Activated naive CD8-positive, alpha-beta T cell treated with anti-CD3 and anti-CD28 coated beads for 36 hours (primary cell): ENCODE measurements around the gene PTPN9. TPM values are rescaled to one million over a fixed set of nuclear protein-coding genes. Genes with fewer than 3 reads are reported as not detected.

ENCODE experiments used
- DNase-seq: peaks from one replicate; pipeline ENCODE4 v3.0.0; 2021
- H3K27ac Mint-ChIP-seq: one replicate; pipeline ENCODE4 v1.8.0; 2022; ENCODE audit warnings: mild to moderate bottlenecking, moderate library complexity, mixed read lengths
- H3K27me3 Mint-ChIP-seq: one replicate; pipeline ENCODE4 v1.8.0; 2022; ENCODE audit warnings: mild to moderate bottlenecking, mixed read lengths
- H3K36me3 Mint-ChIP-seq: one replicate; pipeline ENCODE4 v1.8.0; 2021; ENCODE audit warnings: mild to moderate bottlenecking, mixed read lengths
- H3K4me1 Mint-ChIP-seq: one replicate; pipeline ENCODE4 v1.8.0; 2021; ENCODE audit warnings: mixed read lengths
- H3K4me3 Mint-ChIP-seq: one replicate; pipeline ENCODE4 v1.8.0; 2022; ENCODE audit warnings: mild to moderate bottlenecking, moderate library complexity, mixed read lengths
- H3K9me3 Mint-ChIP-seq: one replicate; pipeline ENCODE4 v1.8.0; 2022; ENCODE audit warnings: mixed read lengths
- total RNA-seq, 2 experiments: library from RNA; stranded (reverse); gene quantifications; one replicate each; pipeline ENCODE4 v1.2.3, GENCODE V29; 2021

The PTPN9 gene
- total RNA-seq = 10 to 100 TPM; 12.1 to 13.2 TPM

GRCh38 chr15:75578948-75579920 is at the start of gene PTPN9:
Gene PTPN9, minus strand, starts transcription at chr15:75579315. Its CDS starts 539 bp downstream, at chr15:75578776.
- Mint-ChIP-seq H3K4me3 (peak within 1 kb of the TSS; percentile 89), H3K9me3 (no peaks in the 10 kb centered on the region), H3K36me3 (peaks cover 5% of the 10 kb centered on the region), H3K4me1 (peaks cover 14% of the 10 kb centered on the region), H3K27me3 (no peaks in the 10 kb centered on the region), H3K27ac (peak within 1 kb of the TSS; percentile 88)
- peak; percentile 71 for DNase-seq

DNA sequence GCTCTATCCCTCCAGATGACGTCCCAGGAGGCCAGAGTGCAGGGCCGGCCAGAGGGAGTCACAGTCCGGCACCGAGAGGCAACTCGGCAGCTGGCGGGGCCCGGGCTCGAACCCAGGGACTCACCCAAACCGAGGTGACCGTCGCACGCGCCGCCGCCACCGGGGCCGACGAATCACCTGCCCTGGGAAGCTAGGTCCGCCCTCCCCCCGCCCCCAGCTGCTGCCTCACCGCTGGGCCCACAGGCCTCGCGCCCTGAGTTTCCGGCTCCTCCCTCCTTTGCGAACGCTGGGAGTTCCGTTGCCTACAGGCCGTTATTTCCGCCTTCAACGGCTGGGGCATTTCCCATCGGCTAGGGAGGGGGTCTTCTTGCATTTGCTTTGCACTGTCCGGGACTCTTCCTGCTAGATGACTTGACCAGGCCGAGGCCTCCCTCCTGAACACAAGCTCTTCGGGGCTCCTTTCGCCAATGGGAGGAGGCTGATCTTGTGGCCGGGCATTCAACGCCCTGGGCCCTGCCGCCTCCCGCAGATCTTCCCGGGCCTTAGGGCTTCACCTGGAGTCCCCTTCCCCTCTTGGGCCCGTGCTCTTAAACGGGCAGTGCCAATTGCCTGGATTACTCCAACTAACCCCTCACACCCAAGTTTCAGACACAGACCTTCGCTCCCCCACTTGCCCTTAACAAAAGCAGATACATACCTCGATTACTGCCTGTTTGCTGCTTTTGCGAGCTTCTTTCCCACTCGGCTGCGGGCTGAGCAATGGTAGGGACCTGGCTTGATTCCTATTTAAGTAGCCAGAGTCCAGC is 46.6 kb upstream of the PTPN9 start, which contains the start of gene SNUPN:
Gene SNUPN, minus strand, starts transcription at position 184 of the 806 bp plus-strand sequence. CDS start 4,674 bp downstream, outside the sequence.
- Mint-ChIP-seq H3K36me3 (peaks cover 22% of the 10 kb centered on the region), H3K9me3 (peaks cover 8% of the 10 kb centered on the region), H3K4me3 (peak within 1 kb of the TSS; percentile 92), H3K27ac (peak within 1 kb of the TSS; percentile 97), H3K4me1 (peaks cover 34% of the 10 kb centered on the region), H3K27me3 (no peaks in the 10 kb centered on the region)
- DNase-seq = peak; percentile 92

DNA sequence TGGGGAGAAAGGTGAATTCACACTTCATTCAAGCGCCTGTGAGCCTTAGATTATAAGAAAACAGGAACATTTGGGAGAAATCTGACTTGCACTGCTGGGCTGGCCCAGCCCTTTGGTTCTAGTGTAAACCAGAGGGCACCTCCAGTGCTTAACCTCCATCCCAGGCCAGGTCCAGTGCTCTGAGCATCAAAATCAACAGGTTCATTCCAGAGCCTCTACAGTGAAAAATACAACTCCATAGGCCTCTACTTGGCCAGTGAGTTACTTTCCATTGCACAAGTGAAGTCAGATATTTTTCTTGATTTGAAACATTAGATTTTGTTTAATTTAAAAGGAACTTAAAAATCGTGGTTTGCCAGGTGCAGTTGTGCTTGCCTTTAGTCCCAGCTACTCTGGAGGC is 43.4 kb upstream of the PTPN9 start:
- Mint-ChIP-seq H3K4me1 (peaks cover 42% of the 10 kb centered on the region), H3K4me3 (no peak overlapping the region), H3K36me3 (peaks cover 33% of the 10 kb centered on the region), H3K27me3 (no peaks in the 10 kb centered on the region), H3K27ac (peak overlapping the region; percentile 78), H3K9me3 (peaks cover 8% of the 10 kb centered on the region)
- no peak for DNase-seq

DNA sequence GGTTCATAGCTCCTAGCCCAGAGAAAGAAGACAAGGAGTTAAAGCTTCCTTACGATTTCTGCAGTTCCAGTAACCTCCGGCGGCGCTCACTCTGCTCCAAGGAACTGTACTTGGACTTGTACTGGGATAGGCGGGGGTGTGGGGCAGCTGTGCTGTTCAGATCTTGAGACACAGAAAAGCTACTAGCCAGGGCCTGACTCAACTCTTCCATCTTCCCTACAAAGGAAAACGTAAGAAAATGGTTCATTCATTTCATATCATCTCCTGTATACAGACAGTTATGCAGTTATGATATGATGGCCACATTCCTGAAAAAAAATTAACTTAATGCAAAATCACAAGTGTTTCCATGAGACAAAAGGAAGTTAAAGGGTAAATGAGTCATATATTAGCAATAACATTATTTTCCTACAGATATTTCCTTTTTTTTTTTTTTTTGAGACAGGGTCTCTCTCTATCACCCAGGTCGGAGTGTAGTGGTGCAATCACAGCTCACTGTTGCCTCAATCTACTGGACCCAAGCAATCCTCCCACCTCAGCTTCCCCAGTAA is 41.8 kb upstream of the PTPN9 start:
- Mint-ChIP-seq H3K27me3 (no peaks in the 10 kb centered on the region), H3K9me3 (peaks cover 8% of the 10 kb centered on the region), H3K4me1 (peaks cover 34% of the 10 kb centered on the region), H3K36me3 (peaks cover 41% of the 10 kb centered on the region), H3K27ac (peak overlapping the region; percentile 93), H3K4me3 (peak overlapping the region; percentile 58)
- DNase-seq = no peak

- Mint-ChIP-seq H3K9me3 (peaks cover 8% of the 10 kb centered on the region), H3K27ac (peak overlapping the region; percentile 93), H3K4me1 (peaks cover 33% of the 10 kb centered on the region), H3K4me3 (peak overlapping the region; percentile 58), H3K27me3 (no peaks in the 10 kb centered on the region), H3K36me3 (peaks cover 45% of the 10 kb centered on the region)
- no peak for DNase-seq
Observed at GRCh38 chr15:75620058-75620820, 41.1 kb upstream of the PTPN9 start.

DNA sequence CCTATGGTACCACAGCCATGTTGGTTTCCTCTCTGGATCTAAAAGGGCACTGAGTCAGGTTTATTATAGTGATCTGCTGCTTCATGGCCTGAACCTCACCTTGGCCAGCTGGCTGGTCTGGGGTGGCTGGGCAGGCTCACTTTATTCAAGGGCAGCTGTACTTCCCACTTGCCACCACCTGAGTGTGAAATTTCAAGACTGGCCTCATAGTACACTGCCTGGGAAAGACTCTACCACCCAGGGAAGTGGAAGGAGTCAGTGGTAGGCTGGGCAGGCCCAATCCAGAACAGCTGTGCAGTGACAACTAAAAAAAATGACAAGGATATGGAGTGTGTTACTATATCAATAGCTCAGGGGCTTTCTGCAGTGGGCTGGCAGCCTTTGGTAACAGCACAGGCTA is 37.7 kb upstream of the PTPN9 start:
- H3K27me3 Mint-ChIP-seq = no peaks in the 10 kb centered on the region
- peaks cover 5% of the 10 kb centered on the region for H3K9me3 Mint-ChIP-seq
- H3K36me3 Mint-ChIP-seq = peaks cover 47% of the 10 kb centered on the region
- peaks cover 23% of the 10 kb centered on the region for H3K4me1 Mint-ChIP-seq
- H3K4me3 Mint-ChIP-seq = no peak overlapping the region
- no peak overlapping the region for H3K27ac Mint-ChIP-seq
- no peak for DNase-seq

DNA sequence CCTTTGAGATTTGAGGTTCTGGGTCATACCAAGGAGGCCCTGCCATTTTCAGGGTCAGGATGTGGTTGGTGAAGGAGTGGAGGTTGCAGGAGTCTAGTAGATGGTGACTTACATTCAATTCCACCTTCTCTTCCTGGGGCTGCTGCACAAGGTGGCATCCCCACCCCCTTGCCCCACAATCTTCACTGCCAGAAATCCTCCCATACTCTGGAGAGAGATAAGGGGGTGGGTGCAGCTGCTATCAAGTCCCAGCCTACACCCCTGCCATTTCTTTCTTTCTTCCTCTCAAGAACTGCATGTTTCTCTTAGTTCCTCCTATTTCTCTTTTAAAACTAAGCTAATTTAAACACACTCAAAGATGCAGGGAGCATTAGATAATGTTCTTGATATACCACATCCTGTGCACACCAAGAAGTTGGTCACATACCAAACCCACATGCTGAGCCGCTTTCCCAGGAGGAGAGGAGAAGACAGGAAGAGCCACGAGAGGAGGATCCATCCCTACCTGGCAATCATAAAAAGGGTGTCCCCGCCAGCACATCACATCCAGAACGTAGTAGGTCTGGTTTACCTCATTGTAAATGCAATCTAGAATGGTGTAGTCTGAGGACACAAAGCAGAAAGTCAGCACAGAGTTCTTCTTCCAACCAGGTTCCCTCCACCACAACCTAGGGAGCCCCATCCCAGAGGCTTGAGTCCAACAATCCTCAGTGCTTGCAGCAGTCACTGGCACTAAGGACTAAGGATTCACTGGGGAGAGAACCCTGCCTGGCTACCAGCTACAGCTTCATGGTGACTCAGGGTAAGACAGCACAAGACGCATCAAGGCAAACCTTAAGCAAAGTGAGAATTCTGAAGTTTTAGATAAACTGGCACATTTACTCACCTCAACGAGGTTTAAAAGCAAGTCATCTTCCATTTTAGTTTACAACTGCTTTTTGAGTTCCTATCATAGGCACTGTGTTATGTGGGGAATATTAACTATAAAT is 27.9 kb upstream of the PTPN9 start:
- peaks cover 47% of the 10 kb centered on the region for H3K36me3 Mint-ChIP-seq
- H3K27me3 Mint-ChIP-seq = no peaks in the 10 kb centered on the region
- DNase-seq = no peak

GRCh38 chr15:75606026-75606425 is 26.9 kb upstream of the PTPN9 start:
- DNase-seq = no peak
- peak overlapping the region; percentile 89 for H3K27ac Mint-ChIP-seq
- H3K4me1 Mint-ChIP-seq = peaks cover 31% of the 10 kb centered on the region
- peak overlapping the region; percentile 44 for H3K4me3 Mint-ChIP-seq
- no peaks in the 10 kb centered on the region for H3K9me3 Mint-ChIP-seq
- peaks cover 53% of the 10 kb centered on the region for H3K36me3 Mint-ChIP-seq
- H3K27me3 Mint-ChIP-seq = no peaks in the 10 kb centered on the region

More for the DNA sequence above, 27.9 kb upstream of the PTPN9 start:
- Mint-ChIP-seq H3K27ac (peak overlapping the region; percentile 89), H3K9me3 (no peaks in the 10 kb centered on the region), H3K4me3 (peak overlapping the region; percentile 40), H3K4me1 (peaks cover 31% of the 10 kb centered on the region)

DNA sequence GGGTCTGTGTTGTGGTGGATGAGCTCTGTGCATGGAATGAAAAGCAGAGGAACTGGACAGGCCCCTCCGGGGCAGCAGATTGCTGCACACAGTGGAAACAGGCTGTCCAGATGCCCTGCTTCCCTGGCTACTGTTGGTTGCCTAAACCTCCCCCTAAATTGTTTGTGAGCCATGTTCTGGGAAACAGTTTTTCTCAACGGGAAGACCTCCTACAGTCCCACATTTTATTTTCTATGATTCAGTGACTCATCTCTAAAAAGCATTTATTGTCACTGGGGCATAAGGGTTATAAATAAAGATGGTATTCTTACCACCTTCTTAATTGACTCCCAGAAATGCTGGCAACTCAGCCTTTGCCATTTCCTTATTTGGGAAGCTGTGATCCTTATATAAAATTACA is 20.3 kb upstream of the PTPN9 start:
- Mint-ChIP-seq H3K36me3 (peaks cover 41% of the 10 kb centered on the region), H3K27me3 (no peaks in the 10 kb centered on the region), H3K4me3 (no peak overlapping the region), H3K9me3 (no peaks in the 10 kb centered on the region), H3K27ac (no peak overlapping the region), H3K4me1 (peaks cover 18% of the 10 kb centered on the region)
- no peak for DNase-seq

DNA sequence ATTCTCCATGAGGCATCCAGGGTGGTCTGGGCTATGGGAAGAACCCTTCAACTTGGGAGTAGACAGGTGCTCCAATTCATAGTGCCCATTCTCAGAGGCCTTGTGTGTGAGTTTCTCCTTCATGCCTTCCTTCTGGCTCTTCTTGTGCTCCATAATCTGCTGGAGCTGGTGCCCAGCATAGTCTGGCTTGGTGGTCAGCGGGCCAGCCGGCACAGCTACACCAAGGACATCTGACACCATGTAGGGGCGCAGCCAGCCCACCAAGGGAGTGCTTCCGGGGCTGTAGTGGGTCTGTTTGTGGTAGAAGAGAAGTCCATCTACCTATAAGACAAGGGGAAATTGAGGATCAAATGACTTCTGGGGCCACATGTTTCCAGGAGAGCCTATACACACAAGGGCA is 19.2 kb upstream of the PTPN9 start:
- Mint-ChIP-seq H3K36me3 (peaks cover 41% of the 10 kb centered on the region), H3K27me3 (no peaks in the 10 kb centered on the region), H3K27ac (peak overlapping the region; percentile 74), H3K9me3 (no peaks in the 10 kb centered on the region), H3K4me1 (peaks cover 18% of the 10 kb centered on the region), H3K4me3 (no peak overlapping the region)
- DNase-seq = no peak

GRCh38 chr15:75597667-75598341 is 18.7 kb upstream of the PTPN9 start:
- peak overlapping the region; percentile 69 for H3K27ac Mint-ChIP-seq
- H3K4me3 Mint-ChIP-seq = no peak overlapping the region
- H3K4me1 Mint-ChIP-seq = peaks cover 18% of the 10 kb centered on the region
- H3K27me3 Mint-ChIP-seq = no peaks in the 10 kb centered on the region
- DNase-seq = no peak
- peaks cover 41% of the 10 kb centered on the region for H3K36me3 Mint-ChIP-seq
- no peaks in the 10 kb centered on the region for H3K9me3 Mint-ChIP-seq

- no peaks in the 10 kb centered on the region for H3K27me3 Mint-ChIP-seq
- no peaks in the 10 kb centered on the region for H3K9me3 Mint-ChIP-seq
- H3K27ac Mint-ChIP-seq = no peak overlapping the region
- peaks cover 41% of the 10 kb centered on the region for H3K36me3 Mint-ChIP-seq
- peaks cover 18% of the 10 kb centered on the region for H3K4me1 Mint-ChIP-seq
- no peak for DNase-seq
- no peak overlapping the region for H3K4me3 Mint-ChIP-seq
Observed at GRCh38 chr15:75596703-75597345, 17.7 kb upstream of the PTPN9 start.
